SU-DHL-6 (cell line): ENCODE results near the gene XYLT1.

ENCODE experiments used
- H2AFZ ChIP-seq: fragments of 200-600 bp; sonication (generic); 2 replicates; pipeline ENCODE4 v1.6.1; 2014; ENCODE audit warnings: low read depth, mild to moderate bottlenecking, moderate library complexity, mixed read lengths, antibody characterized with exemption, low read length; ENCODE audit not compliant: severe bottlenecking
- H3F3A ChIP-seq: fragments of 200-600 bp; shearing (Covaris generic); 2 replicates; pipeline ENCODE4 v1.6.0; 2016; ENCODE audit warnings: antibody characterized with exemption, mild to moderate bottlenecking; ENCODE audit not compliant: insufficient read depth
- H3K27ac ChIP-seq: fragments of 200-600 bp; sonication (generic); 2 replicates; pipeline ENCODE4 v1.5.1; 2016; ENCODE audit warnings: low read depth, mild to moderate bottlenecking, low read length, moderate library complexity, mixed read lengths
- H3K27me3 ChIP-seq: fragments of 200-600 bp; sonication (generic), shearing (Covaris generic); 2 replicates; pipeline ENCODE4 v1.6.0; 2014; ENCODE audit warnings: mild to moderate bottlenecking, low read length
- H3K36me3 ChIP-seq: fragments of 200-600 bp; sonication (generic); 2 replicates; pipeline ENCODE4 v1.6.1; 2014; ENCODE audit warnings: mild to moderate bottlenecking, low read length, mixed read lengths
- H3K4me2 ChIP-seq: fragments of 300-600, 200-600 bp; shearing (Covaris generic), sonication (generic); 2 replicates; pipeline ENCODE4 v1.6.0; 2014; ENCODE audit warnings: low read length, low read depth, mild to moderate bottlenecking; ENCODE audit not compliant: poor library complexity, severe bottlenecking
- H3K4me3 ChIP-seq: fragments of 200-600 bp; sonication (generic); 2 replicates; pipeline ENCODE4 v1.5.1; 2014; ENCODE audit warnings: antibody characterized with exemption, low read length, mild to moderate bottlenecking, mixed read lengths; ENCODE audit not compliant: insufficient read depth, poor library complexity, severe bottlenecking
- H3K79me2 ChIP-seq: fragments of 200-600 bp; sonication (generic); 2 replicates; pipeline ENCODE4 v1.6.1; 2014; ENCODE audit warnings: mild to moderate bottlenecking, low read length, moderate library complexity; ENCODE audit not compliant: insufficient read depth
- H3K9ac ChIP-seq: fragments of 200-600 bp; sonication (generic); 2 replicates; pipeline ENCODE4 v1.7.0; 2014; ENCODE audit warnings: mild to moderate bottlenecking, low read length
- H3K9me2 ChIP-seq: fragments of 200-600 bp; sonication (generic); replicated peaks from 2 replicates; pipeline ENCODE4 v1.6.1; 2014; ENCODE audit warnings: low read length; ENCODE audit not compliant: insufficient read depth
- H3K9me3 ChIP-seq: fragments of 200-600 bp; sonication (generic); 2 replicates; pipeline ENCODE4 v1.6.1; 2014; ENCODE audit warnings: low read length, mixed read lengths; ENCODE audit not compliant: insufficient read depth
- H4K20me1 ChIP-seq: fragments of 200-600 bp; sonication (generic); 2 replicates; pipeline ENCODE4 v1.6.1; 2014; ENCODE audit warnings: low read depth, mild to moderate bottlenecking, antibody characterized with exemption, low read length, moderate library complexity, mixed read lengths
- CTCF ChIP-seq: fragments of 200-600 bp; sonication (generic); IDR thresholded peaks from one replicate; pipeline ENCODE4 v1.5.1; 2017; ENCODE audit warnings: antibody characterized with exemption, mild to moderate bottlenecking, low read length, moderate library complexity; ENCODE audit not compliant: insufficient read depth, poor library complexity, severe bottlenecking
- EZH2phosphoT487 ChIP-seq: fragments of 200-600 bp; sonication (generic), shearing (Covaris generic); conservative IDR thresholded peaks from 2 replicates; pipeline ENCODE4 v1.6.1; 2018; ENCODE audit warnings: mild to moderate bottlenecking, antibody characterized with exemption, low read length, moderate library complexity, mixed read lengths

XYLT1 gene

GRCh38 chr16:17266608-17267313 is 204.0 kb downstream of the XYLT1 start:
- no peak overlapping the region for H3K4me2 ChIP-seq
- no peaks in the 10 kb centered on the region for H3K27me3 ChIP-seq
- H3K9ac ChIP-seq = no peak overlapping the region
- TF ChIP-seq CTCF (no peak), EZH2phosphoT487 (no peak)
- no peaks in the 10 kb centered on the region for H4K20me1 ChIP-seq
- H3K9me3 ChIP-seq = no peaks in the 10 kb centered on the region
- no peaks in the 10 kb centered on the region for H3K36me3 ChIP-seq
- no peaks in the 10 kb centered on the region for H3K79me2 ChIP-seq
- H3F3A ChIP-seq = no peaks in the 10 kb centered on the region
- H3K9me2 ChIP-seq = no peaks in the 10 kb centered on the region
- H3K27ac ChIP-seq = no peak overlapping the region
- H3K4me3 ChIP-seq = no peak overlapping the region
- no peak overlapping the region for H2AFZ ChIP-seq

- Histone ChIP-seq H2AFZ (no peak overlapping the region), H3K9me3 (no peaks in the 10 kb centered on the region), H3K9ac (no peak overlapping the region), H3K79me2 (no peaks in the 10 kb centered on the region), H3K4me3 (no peak overlapping the region), H3K9me2 (no peaks in the 10 kb centered on the region), H3K27me3 (no peaks in the 10 kb centered on the region), H4K20me1 (no peaks in the 10 kb centered on the region), H3F3A (no peaks in the 10 kb centered on the region), H3K4me2 (no peak overlapping the region), H3K27ac (no peak overlapping the region), H3K36me3 (no peaks in the 10 kb centered on the region)
- no peak for TF ChIP-seq CTCF
- TF ChIP-seq EZH2phosphoT487 = no peak
Observed at GRCh38 chr16:17265154-17265553, 205.6 kb downstream of the XYLT1 start.

GRCh38 chr16:17261197-17261858 is 209.4 kb downstream of the XYLT1 start:
- Histone ChIP-seq H3F3A (no peaks in the 10 kb centered on the region), H3K27ac (no peak overlapping the region), H3K79me2 (no peaks in the 10 kb centered on the region), H3K27me3 (no peaks in the 10 kb centered on the region), H4K20me1 (no peaks in the 10 kb centered on the region; the same call in 1 of the 2 replicates), H2AFZ (no peak overlapping the region), H3K9me2 (no peaks in the 10 kb centered on the region), H3K4me2 (no peak overlapping the region), H3K9ac (no peak overlapping the region), H3K4me3 (no peak overlapping the region), H3K9me3 (no peaks in the 10 kb centered on the region), H3K36me3 (no peaks in the 10 kb centered on the region)
- TF ChIP-seq EZH2phosphoT487 (no peak), CTCF (no peak)
